WTC11 (cell line): ENCODE results near the gene EHBP1. TPM values are rescaled to one million over a fixed set of nuclear protein-coding genes. Genes with fewer than 3 reads are reported as not detected.

Experiments
- ATAC-seq: fragments of 200-7000 bp; cut with Tn5 transposase; 2 replicates; pipeline ENCODE4 v1.10.0; 2021; ENCODE audit warnings: mild to moderate bottlenecking, moderate library complexity
- CTCF ChIA-PET: fragments of 300-600 bp; sonication (Branson Sonifier 250); formaldehyde crosslinking; loops from one replicate; lab custom pipeline; 2021; ENCODE audit warnings: antibody characterized with exemption; lab: Charles Lee
- POLR2A ChIA-PET: fragments of 350-600 bp; sonication (Branson Sonifier 250); formaldehyde crosslinking; loops from one replicate; lab custom pipeline; 2021; ENCODE audit warnings: antibody characterized with exemption; lab: Charles Lee
- DNase-seq: peaks from one replicate; pipeline ENCODE4 v3.0.0; 2021; ENCODE audit warnings: low spot score
- H3K27ac Mint-ChIP-seq: 2 replicates; pipeline ENCODE4 v1.8.0; 2021; ENCODE audit warnings: mixed read lengths
- H3K27me3 Mint-ChIP-seq: 2 replicates; pipeline ENCODE4 v1.8.0; 2021; ENCODE audit warnings: low read depth, mild to moderate bottlenecking, moderate library complexity, mixed read lengths
- H3K36me3 Mint-ChIP-seq: 2 replicates; pipeline ENCODE4 v1.8.0; 2021; ENCODE audit warnings: mixed read lengths
- H3K4me1 Mint-ChIP-seq: 2 replicates; pipeline ENCODE4 v1.8.0; 2022; ENCODE audit warnings: mixed read lengths
- H3K4me3 Mint-ChIP-seq: 2 replicates; pipeline ENCODE4 v1.8.0; 2021; ENCODE audit warnings: mild to moderate bottlenecking, moderate library complexity, mixed read lengths
- H3K9me3 Mint-ChIP-seq: 2 replicates; pipeline ENCODE4 v1.8.0; 2021; ENCODE audit warnings: mixed read lengths
- CREB1 ChIP-seq: sonication (generic); formaldehyde crosslinking; IDR thresholded peaks from 2 replicates; pipeline ENCODE4 v1.8.0; 2023; ENCODE audit warnings: mild to moderate bottlenecking, missing genetic modification reagents
- EMX1 ChIP-seq: fragments of 250-450 bp; sonication (Bioruptor Pico); IDR thresholded peaks from 2 replicates; pipeline ENCODE4 v1.8.0; 2021; ENCODE audit warnings: mild to moderate bottlenecking
- GABPB1 ChIP-seq: sonication (generic); formaldehyde crosslinking; IDR thresholded peaks from 2 replicates; pipeline ENCODE4 v1.8.1; 2023; ENCODE audit warnings: mild to moderate bottlenecking, missing genetic modification reagents
- NFE2L1 ChIP-seq: sonication (generic); formaldehyde crosslinking; IDR thresholded peaks from 2 replicates; pipeline ENCODE4 v1.8.1; 2023; ENCODE audit warnings: missing genetic modification reagents
- NR1H2 ChIP-seq: sonication (generic); formaldehyde crosslinking; IDR thresholded peaks from 2 replicates; pipeline ENCODE4 v1.9.0; 2021; ENCODE audit warnings: mild to moderate bottlenecking, moderate library complexity, missing genetic modification reagents
- NR3C1 ChIP-seq: sonication (generic); formaldehyde crosslinking; conservative IDR thresholded peaks from 2 replicates; pipeline ENCODE4 v1.8.1; 2023; ENCODE audit warnings: low read depth, mild to moderate bottlenecking, missing genetic modification reagents
- RORB ChIP-seq: fragments of 250-450 bp; sonication (Bioruptor Pico); IDR thresholded peaks from 2 replicates; pipeline ENCODE4 v1.9.0; 2021; ENCODE audit warnings: mild to moderate bottlenecking
- SOX15 ChIP-seq: fragments of 250-450 bp; sonication (Bioruptor Pico); IDR thresholded peaks from 2 replicates; pipeline ENCODE4 v1.9.0; 2021; ENCODE audit warnings: mild to moderate bottlenecking
- TCF7 ChIP-seq: sonication (generic); formaldehyde crosslinking; IDR thresholded peaks from 2 replicates; pipeline ENCODE4 v1.8.0; 2022; ENCODE audit warnings: mild to moderate bottlenecking, low read depth, missing genetic modification reagents, moderate library complexity
- ZNF219 ChIP-seq: sonication (generic); formaldehyde crosslinking; IDR thresholded peaks from 2 replicates; pipeline ENCODE4 v1.8.0; 2023; ENCODE audit warnings: missing genetic modification reagents, mild to moderate bottlenecking, borderline replicate concordance
- ZNF396 ChIP-seq: fragments of 250-450 bp; sonication (Bioruptor Pico); IDR thresholded peaks from 2 replicates; pipeline ENCODE4 v1.8.0; 2021; ENCODE audit warnings: mild to moderate bottlenecking, moderate library complexity, borderline replicate concordance
- ZNF671 ChIP-seq: fragments of 250-450 bp; sonication (Bioruptor Pico); IDR thresholded peaks from 2 replicates; pipeline ENCODE4 v1.8.0; 2021; ENCODE audit warnings: mild to moderate bottlenecking
- total RNA-seq: library from RNA; stranded (reverse); gene quantifications from 3 replicates; pipeline ENCODE4 v1.2.3, GENCODE V29; 2021
- TF ChIP-seq, protein P1 (sequence below): sonication (generic); formaldehyde crosslinking; IDR thresholded peaks from 2 replicates; pipeline ENCODE4 v1.8.1; 2023; ENCODE audit warnings: mild to moderate bottlenecking, missing genetic modification reagents
- TF ChIP-seq, protein P2 (sequence below): sonication (generic); formaldehyde crosslinking; IDR thresholded peaks from 2 replicates; pipeline ENCODE4 v1.8.1; 2022; ENCODE audit warnings: mild to moderate bottlenecking, missing genetic modification reagents, moderate library complexity, borderline replicate concordance
- TF ChIP-seq, protein P3 (sequence below): fragments of 250-450 bp; sonication (Bioruptor Pico); IDR thresholded peaks from 2 replicates; pipeline ENCODE4 v1.9.0; 2021; ENCODE audit warnings: mild to moderate bottlenecking, borderline replicate concordance
- TF ChIP-seq, protein P4 (sequence below): sonication (generic); formaldehyde crosslinking; IDR thresholded peaks from 2 replicates; pipeline ENCODE4 v1.8.1; 2023; ENCODE audit warnings: mild to moderate bottlenecking, missing genetic modification reagents

The EHBP1 gene
- total RNA-seq, 1 experiment from 2014 or later, result 36.4 TPM

DNA sequence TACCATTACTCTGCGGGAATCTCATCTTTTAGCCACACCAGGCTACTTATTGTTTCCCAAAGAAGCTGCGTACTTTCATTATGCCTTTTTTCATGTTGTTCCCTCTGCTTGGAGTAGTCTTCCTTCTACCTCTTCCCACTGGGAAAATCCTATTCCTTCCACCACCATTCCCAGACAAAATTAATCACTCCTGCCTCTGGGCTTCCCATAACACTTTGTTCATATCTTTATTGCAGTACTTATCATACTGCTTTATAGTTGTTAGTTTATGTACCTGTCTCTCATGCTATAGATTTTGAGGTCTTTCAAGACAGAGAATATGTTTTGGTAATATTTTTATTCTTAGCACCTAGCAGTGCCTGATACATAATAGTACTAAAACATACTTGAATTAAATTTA lies 361.3 kb downstream of the EHBP1 start:
- CTCF ChIA-PET, result interaction anchor here (0.8 to 1.0 kb wide), 2 partner anchors 12 to 13 kb away, joined by 3 read pairs; no protein-coding TSS in a partner anchor
- no peak overlapping the region for H3K4me3 Mint-ChIP-seq
- H3K4me1 Mint-ChIP-seq, result no peaks in the 10 kb centered on the region
- DNase-seq (no peak), ATAC-seq (no peak)
- H3K27ac Mint-ChIP-seq, result no peak overlapping the region
- peaks cover 70% of the 10 kb centered on the region for H3K27me3 Mint-ChIP-seq
- no peaks in the 10 kb centered on the region for H3K9me3 Mint-ChIP-seq
- TF ChIP-seq GABPB1 (no peak), ZNF396 (CRISPR knock-in tag) (no peak), NR3C1 (CRISPR knock-in tag) (no peak), SOX15 (CRISPR knock-in tag) (no peak), RORB (CRISPR knock-in tag) (no peak), CREB1 (CRISPR knock-in tag) (no peak), TCF7 (CRISPR knock-in tag) (no peak), EMX1 (no peak), ZNF219 (CRISPR knock-in tag) (no peak)
- TF ChIP-seq, protein P1, sequence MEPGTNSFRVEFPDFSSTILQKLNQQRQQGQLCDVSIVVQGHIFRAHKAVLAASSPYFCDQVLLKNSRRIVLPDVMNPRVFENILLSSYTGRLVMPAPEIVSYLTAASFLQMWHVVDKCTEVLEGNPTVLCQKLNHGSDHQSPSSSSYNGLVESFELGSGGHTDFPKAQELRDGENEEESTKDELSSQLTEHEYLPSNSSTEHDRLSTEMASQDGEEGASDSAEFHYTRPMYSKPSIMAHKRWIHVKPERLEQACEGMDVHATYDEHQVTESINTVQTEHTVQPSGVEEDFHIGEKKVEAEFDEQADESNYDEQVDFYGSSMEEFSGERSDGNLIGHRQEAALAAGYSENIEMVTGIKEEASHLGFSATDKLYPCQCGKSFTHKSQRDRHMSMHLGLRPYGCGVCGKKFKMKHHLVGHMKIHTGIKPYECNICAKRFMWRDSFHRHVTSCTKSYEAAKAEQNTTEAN (CRISPR knock-in tag), result no peak
- TF ChIP-seq, all 79 proteins: peak for 0
- H3K36me3 Mint-ChIP-seq, result no peaks in the 10 kb centered on the region
- POLR2A ChIA-PET, result no interaction called here

DNA sequence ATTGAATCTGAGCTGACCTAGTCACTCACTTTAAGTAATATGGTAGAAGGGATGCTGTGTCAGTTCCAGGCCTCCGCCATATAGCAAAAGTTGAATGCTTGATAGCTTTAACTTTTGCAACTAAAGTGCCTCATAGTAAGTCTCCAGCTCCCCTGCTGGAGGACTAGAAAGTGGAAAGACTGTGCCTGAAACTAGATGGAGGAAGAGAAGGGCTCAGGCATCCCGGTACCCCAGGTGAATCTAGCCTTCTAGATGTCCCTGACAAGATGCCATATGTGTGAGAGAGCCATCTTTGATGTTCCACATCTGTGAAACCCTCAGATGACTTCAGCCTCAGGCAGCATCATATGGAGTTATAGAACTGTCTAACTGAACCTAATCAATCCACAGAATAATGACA lies 366.2 kb downstream of the EHBP1 start:
- no peaks in the 10 kb centered on the region for H3K4me1 Mint-ChIP-seq
- no peak overlapping the region for H3K4me3 Mint-ChIP-seq
- DNase-seq, result no peak
- ChIA-PET CTCF (interaction anchor here (1.1 kb wide), 1 partner anchor 16 kb away, joined by 3 read pairs; no protein-coding TSS in a partner anchor), POLR2A (no interaction called here)
- peaks cover 24% of the 10 kb centered on the region for H3K27me3 Mint-ChIP-seq
- no peak overlapping the region for H3K27ac Mint-ChIP-seq
- H3K9me3 Mint-ChIP-seq, result peaks cover 4% of the 10 kb centered on the region
- no peak for ATAC-seq
- no peaks in the 10 kb centered on the region for H3K36me3 Mint-ChIP-seq
- TF ChIP-seq ZNF396 (CRISPR knock-in tag), result no peak
- TF ChIP-seq, protein P2, sequence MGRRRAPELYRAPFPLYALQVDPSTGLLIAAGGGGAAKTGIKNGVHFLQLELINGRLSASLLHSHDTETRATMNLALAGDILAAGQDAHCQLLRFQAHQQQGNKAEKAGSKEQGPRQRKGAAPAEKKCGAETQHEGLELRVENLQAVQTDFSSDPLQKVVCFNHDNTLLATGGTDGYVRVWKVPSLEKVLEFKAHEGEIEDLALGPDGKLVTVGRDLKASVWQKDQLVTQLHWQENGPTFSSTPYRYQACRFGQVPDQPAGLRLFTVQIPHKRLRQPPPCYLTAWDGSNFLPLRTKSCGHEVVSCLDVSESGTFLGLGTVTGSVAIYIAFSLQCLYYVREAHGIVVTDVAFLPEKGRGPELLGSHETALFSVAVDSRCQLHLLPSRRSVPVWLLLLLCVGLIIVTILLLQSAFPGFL, result no peak
- TF ChIP-seq, protein P3, sequence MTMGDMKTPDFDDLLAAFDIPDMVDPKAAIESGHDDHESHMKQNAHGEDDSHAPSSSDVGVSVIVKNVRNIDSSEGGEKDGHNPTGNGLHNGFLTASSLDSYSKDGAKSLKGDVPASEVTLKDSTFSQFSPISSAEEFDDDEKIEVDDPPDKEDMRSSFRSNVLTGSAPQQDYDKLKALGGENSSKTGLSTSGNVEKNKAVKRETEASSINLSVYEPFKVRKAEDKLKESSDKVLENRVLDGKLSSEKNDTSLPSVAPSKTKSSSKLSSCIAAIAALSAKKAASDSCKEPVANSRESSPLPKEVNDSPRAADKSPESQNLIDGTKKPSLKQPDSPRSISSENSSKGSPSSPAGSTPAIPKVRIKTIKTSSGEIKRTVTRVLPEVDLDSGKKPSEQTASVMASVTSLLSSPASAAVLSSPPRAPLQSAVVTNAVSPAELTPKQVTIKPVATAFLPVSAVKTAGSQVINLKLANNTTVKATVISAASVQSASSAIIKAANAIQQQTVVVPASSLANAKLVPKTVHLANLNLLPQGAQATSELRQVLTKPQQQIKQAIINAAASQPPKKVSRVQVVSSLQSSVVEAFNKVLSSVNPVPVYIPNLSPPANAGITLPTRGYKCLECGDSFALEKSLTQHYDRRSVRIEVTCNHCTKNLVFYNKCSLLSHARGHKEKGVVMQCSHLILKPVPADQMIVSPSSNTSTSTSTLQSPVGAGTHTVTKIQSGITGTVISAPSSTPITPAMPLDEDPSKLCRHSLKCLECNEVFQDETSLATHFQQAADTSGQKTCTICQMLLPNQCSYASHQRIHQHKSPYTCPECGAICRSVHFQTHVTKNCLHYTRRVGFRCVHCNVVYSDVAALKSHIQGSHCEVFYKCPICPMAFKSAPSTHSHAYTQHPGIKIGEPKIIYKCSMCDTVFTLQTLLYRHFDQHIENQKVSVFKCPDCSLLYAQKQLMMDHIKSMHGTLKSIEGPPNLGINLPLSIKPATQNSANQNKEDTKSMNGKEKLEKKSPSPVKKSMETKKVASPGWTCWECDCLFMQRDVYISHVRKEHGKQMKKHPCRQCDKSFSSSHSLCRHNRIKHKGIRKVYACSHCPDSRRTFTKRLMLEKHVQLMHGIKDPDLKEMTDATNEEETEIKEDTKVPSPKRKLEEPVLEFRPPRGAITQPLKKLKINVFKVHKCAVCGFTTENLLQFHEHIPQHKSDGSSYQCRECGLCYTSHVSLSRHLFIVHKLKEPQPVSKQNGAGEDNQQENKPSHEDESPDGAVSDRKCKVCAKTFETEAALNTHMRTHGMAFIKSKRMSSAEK, result no peak
- no peak for TF ChIP-seq NR1H2 (CRISPR knock-in tag)
- no peak for TF ChIP-seq NFE2L1 (CRISPR knock-in tag)
- no peak for TF ChIP-seq ZNF671 (CRISPR knock-in tag)
- TF ChIP-seq, protein P4, sequence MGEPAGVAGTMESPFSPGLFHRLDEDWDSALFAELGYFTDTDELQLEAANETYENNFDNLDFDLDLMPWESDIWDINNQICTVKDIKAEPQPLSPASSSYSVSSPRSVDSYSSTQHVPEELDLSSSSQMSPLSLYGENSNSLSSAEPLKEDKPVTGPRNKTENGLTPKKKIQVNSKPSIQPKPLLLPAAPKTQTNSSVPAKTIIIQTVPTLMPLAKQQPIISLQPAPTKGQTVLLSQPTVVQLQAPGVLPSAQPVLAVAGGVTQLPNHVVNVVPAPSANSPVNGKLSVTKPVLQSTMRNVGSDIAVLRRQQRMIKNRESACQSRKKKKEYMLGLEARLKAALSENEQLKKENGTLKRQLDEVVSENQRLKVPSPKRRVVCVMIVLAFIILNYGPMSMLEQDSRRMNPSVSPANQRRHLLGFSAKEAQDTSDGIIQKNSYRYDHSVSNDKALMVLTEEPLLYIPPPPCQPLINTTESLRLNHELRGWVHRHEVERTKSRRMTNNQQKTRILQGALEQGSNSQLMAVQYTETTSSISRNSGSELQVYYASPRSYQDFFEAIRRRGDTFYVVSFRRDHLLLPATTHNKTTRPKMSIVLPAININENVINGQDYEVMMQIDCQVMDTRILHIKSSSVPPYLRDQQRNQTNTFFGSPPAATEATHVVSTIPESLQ (CRISPR knock-in tag), result no peak
